HL-60 (cell line): ENCODE results near the gene PCSK9.

Source experiments
- CTCF ChIP-seq: IDR thresholded peaks from one replicate; pipeline ENCODE4 v1.5.1; 2011; ENCODE audit warnings: low read length, control low read depth, inconsistent platforms; ENCODE audit not compliant: insufficient read depth
- GABPA ChIP-seq: IDR thresholded peaks from 2 replicates; pipeline ENCODE4 v1.6.1; 2012; ENCODE audit warnings: low read depth
- POLR2AphosphoS5 ChIP-seq: IDR thresholded peaks from 2 replicates; pipeline ENCODE4 v1.6.1; 2012; ENCODE audit warnings: low read depth
- SPI1 ChIP-seq: IDR thresholded peaks from 2 replicates; pipeline ENCODE4 v1.6.1; 2012; ENCODE audit warnings: low read depth, mild to moderate bottlenecking, borderline replicate concordance

DNA sequence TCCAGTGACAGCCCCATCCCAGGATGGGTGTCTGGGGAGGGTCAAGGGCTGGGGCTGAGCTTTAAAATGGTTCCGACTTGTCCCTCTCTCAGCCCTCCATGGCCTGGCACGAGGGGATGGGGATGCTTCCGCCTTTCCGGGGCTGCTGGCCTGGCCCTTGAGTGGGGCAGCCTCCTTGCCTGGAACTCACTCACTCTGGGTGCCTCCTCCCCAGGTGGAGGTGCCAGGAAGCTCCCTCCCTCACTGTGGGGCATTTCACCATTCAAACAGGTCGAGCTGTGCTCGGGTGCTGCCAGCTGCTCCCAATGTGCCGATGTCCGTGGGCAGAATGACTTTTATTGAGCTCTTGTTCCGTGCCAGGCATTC lies 24.2 kb downstream of the PCSK9 start:
- TF ChIP-seq CTCF = no peak
- no peak for TF ChIP-seq SPI1
- TF ChIP-seq POLR2AphosphoS5 = no peak
- no peak for TF ChIP-seq GABPA
